Liver (tissue), 9 donors: ENCODE measurements around the gene RXRG. TPM values are rescaled to one million over a fixed set of nuclear protein-coding genes. Genes with fewer than 3 reads are reported as not detected.

ENCODE experiments used
- DNase-seq: peaks from one replicate; pipeline ENCODE4 v3.0.0-alpha.2; 2017; ENCODE audit warnings: low spot score
- H3K27ac ChIP-seq, 2 donors: one replicate each; pipeline ENCODE4 v1.7.0; 2013; ENCODE audit warnings: inconsistent platforms in 2 of 2, low read length in 2 of 2, control low read depth in 1 of 2, low read depth in 1 of 2, mild to moderate bottlenecking in 1 of 2
- H3K27me3 ChIP-seq, 4 donors: one replicate each; pipeline versions ENCODE4 v1.6.1 to v1.7.0; 2013; ENCODE audit warnings: low read length in 3 of 4, inconsistent platforms in 1 of 4, mild to moderate bottlenecking in 1 of 4, moderate library complexity in 1 of 4; ENCODE audit not compliant: control insufficient read depth in 4 of 4, insufficient read depth in 4 of 4
- H3K36me3 ChIP-seq, 4 donors: one replicate each; pipeline versions ENCODE4 v1.6.1 to v1.7.0; 2013; ENCODE audit warnings: low read length in 3 of 4, mild to moderate bottlenecking in 3 of 4, low read depth in 1 of 4, moderate library complexity in 1 of 4; ENCODE audit not compliant: control insufficient read depth in 4 of 4, insufficient read depth in 3 of 4
- H3K4me1 ChIP-seq, 4 donors: one replicate each; pipeline versions ENCODE4 v1.6.1 to v1.7.0; 2013; ENCODE audit warnings: low read length in 3 of 4, mild to moderate bottlenecking in 3 of 4, moderate library complexity in 1 of 4; ENCODE audit not compliant: control insufficient read depth in 4 of 4, insufficient read depth in 4 of 4
- H3K4me3 ChIP-seq, 3 donors: one replicate each; pipeline versions ENCODE4 v1.6.1 to v1.7.0; 2013; ENCODE audit warnings: low read length in 3 of 3, control low read depth in 1 of 3, low read depth in 1 of 3, mild to moderate bottlenecking in 1 of 3
- H3K9ac ChIP-seq, 2 donors: one replicate each; pipeline ENCODE4 v1.7.0; 2013; ENCODE audit warnings: low read length in 2 of 2, mild to moderate bottlenecking in 2 of 2, moderate library complexity in 2 of 2, control low read depth in 1 of 2, low read depth in 1 of 2
- H3K9me3 ChIP-seq, 4 donors: one replicate each; pipeline versions ENCODE4 v1.6.1 to v1.7.0; 2013; ENCODE audit warnings: low read length in 3 of 4; ENCODE audit not compliant: control insufficient read depth in 4 of 4
- CTCF ChIP-seq: fragments of 150-350 bp; IDR thresholded peaks from 2 replicates; pipeline ENCODE4 v1.5.1; 2017; ENCODE audit warnings: improper control_type of control experiment, low read depth, low read length; ENCODE audit not compliant: missing input control
- FOXA1 ChIP-seq: IDR thresholded peaks from 2 replicates; pipeline ENCODE4 v1.6.1; 2016; ENCODE audit warnings: antibody characterized with exemption
- FOXA2 ChIP-seq: IDR thresholded peaks from 2 replicates; pipeline ENCODE4 v1.6.1; 2016; ENCODE audit warnings: antibody characterized with exemption
- SP1 ChIP-seq: IDR thresholded peaks from 2 replicates; pipeline ENCODE4 v1.6.1; 2018; ENCODE audit warnings: antibody characterized with exemption, mild to moderate bottlenecking
- YY1 ChIP-seq: IDR thresholded peaks from 2 replicates; pipeline ENCODE4 v1.6.1; 2016; ENCODE audit warnings: antibody characterized with exemption, mild to moderate bottlenecking
- WGBS: extraction: QIAGEN DNeasy Blood & Tissue Kit; methylation state at CpG from one replicate; pipeline ENCODE4 v1.1.7; 2013; 5-methylcytosine and 5-hydroxymethylcytosine counted together
- polyA plus RNA-seq, 2 donors: library from polyadenylated mRNA; stranded (reverse) in 1 of 2; unstranded in 1 of 2; fragments of 200-250 nt in 1 of 2; fragments of >200 nt in 1 of 2; fragmentation: Nextera tagmentation in 1 of 2; extraction: Ambion mirVana in 1 of 2; gene quantifications; one replicate each; pipeline versions ENCODE4 v1.2.1 to v1.2.3, GENCODE V29; 2013 to 2015
- total RNA-seq, 2 donors: library from RNA; depleted of rRNA; stranded (reverse); fragments of >200 nt; gene quantifications; one replicate each; pipeline ENCODE4 v1.2.3, GENCODE V29; 2014
- TF ChIP-seq, protein P1 (sequence below): IDR thresholded peaks from 2 replicates; pipeline ENCODE4 v1.6.1; 2016; ENCODE audit warnings: antibody characterized with exemption, mild to moderate bottlenecking
- donor health status: healthy.
- donor health status: healthy.
- donor health status: healthy.
- donor health status: healthy.
- donor health status: healthy.

RXRG gene
- total and polyA plus RNA-seq, 4 donors, result 0.12 to 0.44 (median 0.42) TPM; not detected in 1

GRCh38 chr1:165352442-165353293 is 92.3 kb downstream of the RXRG start:
- Histone ChIP-seq H3K27me3 (peaks cover 5 to 32% (median 29%) of the 10 kb centered on the region in 4 donors), H3K9ac (no peak overlapping the region), H3K36me3 (no peaks in the 10 kb centered on the region), H3K4me3 (peak overlapping the region in 1 of 3 donors; percentile 7), H3K4me1 (peaks cover 16 to 42% (median 31%) of the 10 kb centered on the region in 4 donors), H3K27ac (no peak overlapping the region), H3K9me3 (no peaks in the 10 kb centered on the region)
- 5% methylated on average over 59 of the region's 59 CpGs for WGBS
- TF ChIP-seq, protein P1, sequence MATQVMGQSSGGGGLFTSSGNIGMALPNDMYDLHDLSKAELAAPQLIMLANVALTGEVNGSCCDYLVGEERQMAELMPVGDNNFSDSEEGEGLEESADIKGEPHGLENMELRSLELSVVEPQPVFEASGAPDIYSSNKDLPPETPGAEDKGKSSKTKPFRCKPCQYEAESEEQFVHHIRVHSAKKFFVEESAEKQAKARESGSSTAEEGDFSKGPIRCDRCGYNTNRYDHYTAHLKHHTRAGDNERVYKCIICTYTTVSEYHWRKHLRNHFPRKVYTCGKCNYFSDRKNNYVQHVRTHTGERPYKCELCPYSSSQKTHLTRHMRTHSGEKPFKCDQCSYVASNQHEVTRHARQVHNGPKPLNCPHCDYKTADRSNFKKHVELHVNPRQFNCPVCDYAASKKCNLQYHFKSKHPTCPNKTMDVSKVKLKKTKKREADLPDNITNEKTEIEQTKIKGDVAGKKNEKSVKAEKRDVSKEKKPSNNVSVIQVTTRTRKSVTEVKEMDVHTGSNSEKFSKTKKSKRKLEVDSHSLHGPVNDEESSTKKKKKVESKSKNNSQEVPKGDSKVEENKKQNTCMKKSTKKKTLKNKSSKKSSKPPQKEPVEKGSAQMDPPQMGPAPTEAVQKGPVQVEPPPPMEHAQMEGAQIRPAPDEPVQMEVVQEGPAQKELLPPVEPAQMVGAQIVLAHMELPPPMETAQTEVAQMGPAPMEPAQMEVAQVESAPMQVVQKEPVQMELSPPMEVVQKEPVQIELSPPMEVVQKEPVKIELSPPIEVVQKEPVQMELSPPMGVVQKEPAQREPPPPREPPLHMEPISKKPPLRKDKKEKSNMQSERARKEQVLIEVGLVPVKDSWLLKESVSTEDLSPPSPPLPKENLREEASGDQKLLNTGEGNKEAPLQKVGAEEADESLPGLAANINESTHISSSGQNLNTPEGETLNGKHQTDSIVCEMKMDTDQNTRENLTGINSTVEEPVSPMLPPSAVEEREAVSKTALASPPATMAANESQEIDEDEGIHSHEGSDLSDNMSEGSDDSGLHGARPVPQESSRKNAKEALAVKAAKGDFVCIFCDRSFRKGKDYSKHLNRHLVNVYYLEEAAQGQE, result no peak
- no peak for DNase-seq

DNA sequence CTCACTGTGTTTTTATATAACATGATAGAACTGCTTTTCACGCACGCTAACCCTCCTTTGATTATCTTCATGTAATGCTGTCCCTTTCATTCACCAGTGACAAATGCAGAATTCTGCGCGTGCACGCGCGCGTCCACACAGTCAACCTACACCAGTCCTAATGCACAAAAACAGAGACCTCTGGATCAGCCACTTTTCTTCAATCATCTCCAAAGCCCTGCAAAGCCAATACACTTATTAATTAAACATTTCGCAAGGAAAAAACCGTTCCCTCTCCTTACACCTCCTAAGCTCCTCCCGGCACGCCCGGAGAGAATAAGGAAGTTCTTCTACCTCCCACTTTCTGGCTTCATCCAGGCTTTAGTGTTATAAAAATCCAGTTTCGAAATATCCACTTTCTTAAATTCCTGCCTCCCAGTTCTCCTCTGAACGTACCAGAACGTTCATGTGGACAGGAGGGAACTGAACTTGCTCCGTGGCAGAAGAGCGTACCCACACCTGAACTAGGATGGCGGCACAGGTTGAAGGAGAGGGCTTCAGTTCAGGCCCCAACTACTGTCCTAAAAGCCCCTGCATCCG is 93.0 kb downstream of the RXRG start:
- peaks cover 7 to 32% (median 31%) of the 10 kb centered on the region in 4 donors for H3K27me3 ChIP-seq
- 9% methylated on average over 20 of the region's 20 CpGs for WGBS
- TF ChIP-seq CTCF (no peak), FOXA2 (no peak), SP1 (no peak), YY1 (no peak), FOXA1 (no peak)
- TF ChIP-seq, protein P1, result no peak
- no peak for DNase-seq
- no peaks in the 10 kb centered on the region for H3K9me3 ChIP-seq
- no peak overlapping the region for H3K4me3 ChIP-seq
- no peak overlapping the region for H3K9ac ChIP-seq
- H3K4me1 ChIP-seq, result peaks cover 16 to 42% (median 31%) of the 10 kb centered on the region in 4 donors
- no peaks in the 10 kb centered on the region for H3K36me3 ChIP-seq
- H3K27ac ChIP-seq, result no peak overlapping the region

Other genes with a start within 250 kb of the RXRG start
- gene LMX1A, start 88.4 kb downstream of the RXRG start, total RNA-seq, result under 1 TPM; 0.05 to 0.17 TPM
- not detected for gene LMX1A, start 88.4 kb downstream of the RXRG start, polyA plus RNA-seq
- gene LRRC52, start 98.9 kb upstream of the RXRG start, total RNA-seq, result not detected
- not detected for gene LRRC52, start 98.9 kb upstream of the RXRG start, polyA plus RNA-seq
- gene MGST3, start 186.1 kb upstream of the RXRG start, total RNA-seq, result 100 to 1,000 TPM in 1 of 2 donors, 10 to 100 TPM in 1; 68.7 to 307 TPM
- 100 to 1,000 TPM; 177 to 185 TPM for gene MGST3, start 186.1 kb upstream of the RXRG start, polyA plus RNA-seq